K562 (cell line): ENCODE measurements around the gene UBE2R2. TPM values are rescaled to one million over a fixed set of nuclear protein-coding genes. Genes with fewer than 3 reads are reported as not detected.

Experiments
- ATAC-seq: fragments of 200-7000 bp; cut with Tn5 transposase; 3 replicates; pipeline ENCODE4 v1.9.1; 2020; ENCODE audit warnings: moderate library complexity
- BruUV-seq: library from RNA; stranded (reverse); fragments of 400-500 nt; replicated peaks from 2 replicates; lab custom pipeline; 2021; lab: Mats Ljungman, UMichigan
- CTCF ChIA-PET: fragments of 300-600 bp; formaldehyde crosslinking; extraction: SDS; loops from one replicate; lab custom pipeline; 2021; ENCODE audit warnings: low intra/inter-chr PET ratio; lab: Yijun Ruan, JAX
- POLR2A ChIA-PET: fragments of 300-600, 350-650 bp; sonication (Branson Sonifier 250); formaldehyde crosslinking; extraction: SDS; loops from one replicate; lab custom pipeline; 2021; ENCODE audit warnings: antibody characterized with exemption, inconsistent platforms; lab: Yijun Ruan, JAX
- DNase-seq, 4 experiments: peaks; one replicate each; pipeline versions ENCODE4 v3.0.0 to v3.0.0-alpha.2; 2011 to 2018; ENCODE audit warnings: low spot score in 3 of 4, mixed read lengths in 3 of 4; ENCODE audit errors: extremely low read depth in 1 of 4
- FAIRE-seq: peaks from 2 replicates; lab custom pipeline; 2011; peaks lifted over from hg19 to GRCh38; lab: Jason Lieb, UNC
- H2AFZ ChIP-seq: 2 replicates; pipeline ENCODE4 v1.6.0; 2011; ENCODE audit warnings: low read depth, low read length, control low read depth, inconsistent platforms
- H3K27ac ChIP-seq: fragments of 200-600 bp; 3 replicates; pipeline ENCODE4 v1.8.0; 2011; ENCODE audit warnings: low read depth, mild to moderate bottlenecking, control low read depth, inconsistent platforms, low read length, moderate library complexity, mixed read lengths; ENCODE audit errors: extremely low read depth
- H3K27me3 ChIP-seq, 2 experiments: fragments of 300-600 bp in 1 of 2; 2 replicates in 1 of 2; 3 replicates in 1 of 2; pipeline versions ENCODE4 v1.6.0 to v1.8.0; 2011; ENCODE audit warnings: inconsistent platforms in 2 of 2, low read length in 2 of 2, mild to moderate bottlenecking in 1 of 2, mixed read lengths in 1 of 2, moderate library complexity in 1 of 2; ENCODE audit not compliant: control insufficient read depth in 2 of 2, insufficient read depth in 2 of 2
- H3K36me3 ChIP-seq: fragments of 300-600 bp; 3 replicates; pipeline ENCODE4 v1.8.0; 2011; ENCODE audit warnings: mild to moderate bottlenecking, low read length, inconsistent platforms; ENCODE audit not compliant: control insufficient read depth, insufficient read depth
- H3K4me1 ChIP-seq, 2 experiments: fragments of 200-600 bp in 1 of 2; replicated peaks in 1 of 2; 2 replicates in 1 of 2; 3 replicates in 1 of 2; pipeline versions ENCODE4 v1.5.1 to v1.8.0; 2011; ENCODE audit warnings: inconsistent platforms in 2 of 2, low read length in 2 of 2, mild to moderate bottlenecking in 1 of 2, mixed read lengths in 1 of 2, moderate library complexity in 1 of 2; ENCODE audit not compliant: control insufficient read depth in 2 of 2, insufficient read depth in 2 of 2
- H3K4me2 ChIP-seq: 2 replicates; pipeline ENCODE4 v1.6.1; 2011; ENCODE audit warnings: low read length, control low read depth, inconsistent platforms, mixed read lengths; ENCODE audit not compliant: insufficient read depth
- H3K4me3 ChIP-seq: fragments of 200-600 bp; sonication (generic), shearing (Covaris generic); 2 replicates; pipeline ENCODE4 v1.5.1; 2016; ENCODE audit warnings: control low read depth, inconsistent platforms
- H3K79me2 ChIP-seq: fragments of 200-600 bp; 3 replicates; pipeline ENCODE4 v1.8.0; 2011; ENCODE audit warnings: low read length, inconsistent platforms; ENCODE audit not compliant: control insufficient read depth, insufficient read depth
- H3K9ac ChIP-seq, 2 experiments: 2 replicates each; pipeline versions ENCODE4 v1.6.0 to v1.6.1; 2011; ENCODE audit warnings: low read depth in 2 of 2, low read length in 2 of 2, control low read depth in 1 of 2, inconsistent platforms in 1 of 2, mild to moderate bottlenecking in 1 of 2, mixed read lengths in 1 of 2; ENCODE audit not compliant: insufficient read depth in 1 of 2
- H3K9me1 ChIP-seq: one replicate; pipeline ENCODE4 v1.6.0; 2011; ENCODE audit warnings: inconsistent platforms, mild to moderate bottlenecking, low read length, moderate library complexity; ENCODE audit not compliant: control insufficient read depth, insufficient read depth
- H3K9me3 ChIP-seq: replicated peaks from 2 replicates; pipeline ENCODE4 v1.5.1; 2011; ENCODE audit warnings: low read depth, low read length, inconsistent platforms; ENCODE audit not compliant: control insufficient read depth, insufficient read depth
- H4K20me1 ChIP-seq: replicated peaks from 2 replicates; pipeline ENCODE4 v1.6.1; 2011; ENCODE audit warnings: low read length, inconsistent platforms, mixed read lengths; ENCODE audit not compliant: control insufficient read depth, insufficient read depth
- BRCA1 ChIP-seq, 2 experiments: fragments of 450-650 bp in 1 of 2; sonication (generic) in 1 of 2; formaldehyde crosslinking in 1 of 2; IDR thresholded peaks; 2 replicates each; pipeline versions ENCODE4 v1.5.0 to v1.6.1; 2017 to 2020; ENCODE audit warnings: mild to moderate bottlenecking in 1 of 2, missing genetic modification reagents in 1 of 2
- CCAR2 ChIP-seq: fragments of 200-400 bp; formaldehyde crosslinking; IDR thresholded peaks from 2 replicates; pipeline ENCODE4 v1.6.1; 2017; ENCODE audit warnings: mild to moderate bottlenecking, low read depth, low read length
- CREBBP ChIP-seq: IDR thresholded peaks from one replicate; pipeline ENCODE4 v1.6.1; 2012; ENCODE audit warnings: low read depth, mild to moderate bottlenecking, control low read depth, inconsistent platforms, low read length
- CXXC5 ChIP-seq: fragments of 250-450 bp; sonication (Bioruptor Pico); IDR thresholded peaks from 2 replicates; pipeline ENCODE4 v1.8.0; 2022; ENCODE audit warnings: inconsistent platforms, mild to moderate bottlenecking, moderate library complexity
- MAFK ChIP-seq: IDR thresholded peaks from 2 replicates; pipeline ENCODE4 v1.6.1; 2011; ENCODE audit warnings: low read length, improper control_type of control experiment
- POLR2A ChIP-seq: fragments of 450-650 bp; conservative IDR thresholded peaks from 2 replicates; pipeline ENCODE4 v1.6.1; 2016
- SUPT5H ChIP-seq: fragments of 450-650 bp; IDR thresholded peaks from 2 replicates; pipeline ENCODE4 v1.6.1; 2016
- ZNF282 ChIP-seq: sonication (generic); formaldehyde crosslinking; IDR thresholded peaks from 2 replicates; pipeline ENCODE4 v1.8.1; 2023; ENCODE audit warnings: missing genetic modification reagents
- ZNF699 ChIP-seq: fragments of 250-450 bp; sonication (Bioruptor Pico); IDR thresholded peaks from 2 replicates; pipeline ENCODE4 v1.8.0; 2021; ENCODE audit warnings: mild to moderate bottlenecking, moderate library complexity; ENCODE audit not compliant: insufficient replicate concordance
- WGBS: fragments of 100-300 bp; shearing (Covaris generic); methylation state at CpG from one replicate; pipeline ENCODE4 v1.1.6; 2016; ENCODE audit warnings: low coverage, mixed read lengths; ENCODE audit not compliant: insufficient coverage; ENCODE audit errors: missing lambda C conversion rate; 5-methylcytosine and 5-hydroxymethylcytosine counted together
- in situ Hi-C: fragments of 300-500 bp; cut with MboI; formaldehyde crosslinking; loops from 4 replicates; pipeline ENCODE4 v1.15.0; 2018; ENCODE audit warnings: inconsistent platforms, mixed read lengths
- intact Hi-C: fragments of 100-400 bp; cut with micrococcal nuclease; formaldehyde crosslinking; loops from 2 replicates; pipeline ENCODE4 v1.14.2; 2022
- polyA plus RNA-seq, 8 experiments: library from polyadenylated mRNA; depleted of rRNA in 4 of 8; stranded (reverse) in 5 of 8; unstranded in 3 of 8; fragments of >200 nt; fragmentation: Nextera tagmentation in 2 of 8; fragmentation: Illumina TruSeq in 1 of 8; extraction: Ambion mirVana in 2 of 8; extraction: Trizol in 1 of 8; gene quantifications; 2 replicates each; pipeline versions ENCODE4 v1.2.1 to v1.2.3, GENCODE V29; 2011 to 2014; ENCODE audit warnings: inconsistent platforms in 1 of 8, missing spikeins in 1 of 8
- total RNA-seq, 7 experiments: library from RNA; depleted of rRNA in 6 of 7; stranded (reverse); fragments of >200 nt in 6 of 7; fragmentation: Illumina TruSeq in 2 of 7; extraction: Trizol in 2 of 7; gene quantifications; 2 replicates each; pipeline versions ENCODE4 v1.2.1 to v1.2.3, GENCODE V29; 2011 to 2021; ENCODE audit warnings: low replicate concordance in 1 of 7
- TF ChIP-seq, protein P1 (sequence below): fragments of 450-650 bp; formaldehyde crosslinking; conservative IDR thresholded peaks from 2 replicates; pipeline ENCODE4 v1.4.0; 2022; ENCODE audit warnings: mild to moderate bottlenecking, missing genetic modification characterization

The UBE2R2 gene
- total and polyA plus RNA-seq, 9 of the 15 experiments (the other 6 are each of a cell fraction or from before 2014, with no cell fraction given), result 7.8 to 26.2 (median 11.8) TPM

DNA sequence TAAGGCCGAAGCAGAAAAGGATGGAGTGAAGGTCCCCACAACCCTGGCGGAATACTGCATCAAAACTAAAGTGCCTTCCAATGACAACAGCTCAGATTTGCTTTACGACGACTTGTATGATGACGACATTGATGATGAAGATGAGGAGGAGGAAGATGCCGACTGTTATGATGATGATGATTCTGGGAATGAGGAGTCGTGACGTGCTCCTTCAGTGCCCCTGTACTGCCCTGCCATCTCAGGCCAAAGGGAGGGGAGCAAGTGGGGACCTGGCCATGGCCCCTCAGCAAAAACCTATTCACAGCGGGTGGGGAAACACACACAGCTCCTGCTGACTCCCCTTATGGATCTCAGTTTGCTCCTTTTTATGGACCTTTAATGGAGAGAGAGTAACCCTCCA, 100.1 kb downstream of the UBE2R2 start:
- H3K27ac ChIP-seq, result no peak overlapping the region
- no peak for DNase-seq
- no TSS peak for BruUV-seq
- no peaks in the 10 kb centered on the region for H3K27me3 ChIP-seq
- H4K20me1 ChIP-seq, result no peaks in the 10 kb centered on the region; the same call in 1 of the 2 replicates
- ChIA-PET POLR2A (no interaction called here), CTCF (no interaction called here)
- H3K79me2 ChIP-seq, result no peaks in the 10 kb centered on the region
- TF ChIP-seq CCAR2 (no peak), SUPT5H (0 out of 2 replicates have a peak, but pooled peaks have one; percentile 14), BRCA1 (IDR thresholded peaks at IDR 0.05) (no peak), BRCA1 (CRISPR knock-in tag; IDR thresholded peaks at IDR 0.05) (no peak), CREBBP (no peak), MAFK (no peak), POLR2A (peak; percentile 45), ZNF282 (CRISPR knock-in tag) (no peak), CXXC5 (no peak), ZNF699 (CRISPR knock-in tag) (no peak)
- TF ChIP-seq, protein P1, sequence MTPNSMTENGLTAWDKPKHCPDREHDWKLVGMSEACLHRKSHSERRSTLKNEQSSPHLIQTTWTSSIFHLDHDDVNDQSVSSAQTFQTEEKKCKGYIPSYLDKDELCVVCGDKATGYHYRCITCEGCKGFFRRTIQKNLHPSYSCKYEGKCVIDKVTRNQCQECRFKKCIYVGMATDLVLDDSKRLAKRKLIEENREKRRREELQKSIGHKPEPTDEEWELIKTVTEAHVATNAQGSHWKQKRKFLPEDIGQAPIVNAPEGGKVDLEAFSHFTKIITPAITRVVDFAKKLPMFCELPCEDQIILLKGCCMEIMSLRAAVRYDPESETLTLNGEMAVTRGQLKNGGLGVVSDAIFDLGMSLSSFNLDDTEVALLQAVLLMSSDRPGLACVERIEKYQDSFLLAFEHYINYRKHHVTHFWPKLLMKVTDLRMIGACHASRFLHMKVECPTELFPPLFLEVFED (CRISPR knock-in tag), result no peak
- ATAC-seq, result no peak
- H2AFZ ChIP-seq, result no peak overlapping the region
- no peak for FAIRE-seq
- H3K9me3 ChIP-seq, result no peaks in the 10 kb centered on the region
- in situ Hi-C loops, result no loop called here
- H3K9ac ChIP-seq, result no peak overlapping the region
- WGBS, result 85% methylated on average over 5 of the region's 9 CpGs
- no peaks in the 10 kb centered on the region for H3K9me1 ChIP-seq
- no peaks in the 10 kb centered on the region for H3K4me1 ChIP-seq
- H3K36me3 ChIP-seq, result peaks cover 86% of the 10 kb centered on the region
- intact Hi-C loops, result loop anchor here (10.0 kb wide), 1 partner anchor 102 kb away; the partner anchor contains the start of gene UBE2R2
- H3K4me2 ChIP-seq, result no peak overlapping the region
- H3K4me3 ChIP-seq, result no peak overlapping the region
